SIG-M5 treated with dmso at 0.1 percent for 504 hours (cell line): ENCODE measurements around the gene KIF25.
"Not testable (repeated sequence)": the region's sequence is repeated elsewhere in the genome, so short reads cannot be mapped to it uniquely, and the experiment has no call there.

Experiments used
- DNase-seq: peaks from one replicate; lab custom pipeline; 2025; ENCODE audit not compliant: unreplicated experiment; lab: John Stamatoyannopoulos, UW

Gene KIF25

DNA sequence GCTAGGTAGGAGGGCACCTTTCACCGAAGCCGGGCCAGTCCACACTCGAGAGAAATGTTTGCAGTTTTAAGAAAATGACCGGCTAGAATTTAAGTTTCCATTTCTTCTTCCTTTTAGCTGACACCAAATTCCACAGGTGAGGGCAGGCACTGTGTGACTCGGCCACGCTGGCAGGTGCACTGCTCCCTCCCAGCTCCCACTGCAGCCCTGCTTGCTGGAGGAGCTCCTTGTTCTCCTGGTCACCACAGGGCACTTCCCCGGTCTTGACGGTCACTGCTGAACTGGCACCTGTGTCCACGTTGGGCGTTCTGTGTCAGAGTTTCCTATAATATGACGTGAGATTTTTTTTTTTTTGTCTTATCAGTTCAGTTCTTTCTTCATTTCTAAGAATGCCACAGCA, 3.6 kb upstream of the KIF25 start:
- DNase-seq, result no peak

- DNase-seq, result no peak
Measured at GRCh38 chr6:167995302-167995701, 2.2 kb upstream of the KIF25 start.

- DNase-seq, result no peak
Measured at GRCh38 chr6:167995731-167996151, 1.7 kb upstream of the KIF25 start.

GRCh38 chr6:167996424-167997199, 859 bp upstream of the KIF25 start:
- DNase-seq, result no peak

DNA sequence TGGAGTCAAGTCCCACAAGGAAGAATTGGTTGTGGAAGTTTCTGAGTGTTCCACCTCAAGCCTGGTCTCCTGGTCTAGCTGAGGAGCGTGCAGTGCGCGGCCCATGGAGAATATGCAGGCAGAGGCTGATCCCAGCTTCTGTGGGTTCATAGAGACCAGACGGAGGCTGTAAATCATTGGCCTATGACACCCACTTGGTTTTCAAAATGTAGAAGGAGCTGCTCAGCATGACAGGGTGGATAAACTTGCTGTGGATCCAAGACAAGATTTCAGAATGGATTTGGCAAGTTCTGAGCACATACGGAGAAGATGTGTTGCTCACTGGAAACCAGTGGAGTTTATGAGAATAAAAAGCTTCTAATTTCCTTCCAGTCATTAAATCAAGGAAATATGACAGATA, 744 bp downstream of the KIF25 start:
- no peak for DNase-seq

DNA sequence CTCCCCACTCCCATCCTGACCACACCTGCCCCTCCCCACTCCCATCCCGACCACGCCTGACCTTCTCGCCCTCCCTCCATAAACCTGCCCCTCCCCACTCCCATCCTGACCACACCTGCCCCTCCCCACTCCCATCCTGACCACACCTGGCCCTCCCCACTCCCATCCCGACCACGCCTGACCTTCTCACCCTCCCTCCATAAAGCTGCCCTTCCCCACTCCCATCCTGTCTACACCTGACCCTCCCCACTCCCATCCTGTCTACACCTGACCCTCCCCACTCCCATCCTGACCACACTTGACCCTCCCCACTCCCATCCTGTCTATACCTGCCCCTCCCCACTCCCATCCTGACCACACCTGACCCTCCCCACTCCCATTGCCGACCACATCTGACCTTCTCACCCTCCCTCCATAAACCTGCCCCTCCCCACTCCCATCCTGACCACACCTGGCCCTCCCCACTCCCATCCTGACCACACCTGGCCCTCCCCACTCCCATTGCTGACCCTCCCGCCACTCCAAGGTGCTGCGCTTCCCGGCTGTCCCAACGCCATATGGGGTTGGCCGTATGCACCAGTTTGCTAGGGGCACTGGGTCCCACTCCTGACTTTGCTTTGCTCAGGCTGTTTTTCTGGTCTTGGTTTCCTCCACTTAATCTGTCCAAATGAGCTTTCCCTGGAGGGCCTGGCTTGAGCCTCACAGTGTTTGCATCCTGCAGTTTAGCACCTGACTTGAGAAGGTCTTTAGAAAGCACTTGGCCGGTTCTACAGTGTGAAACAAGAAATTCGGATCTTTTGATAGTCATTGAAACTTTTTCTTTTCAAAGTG, 2.9 kb downstream of the KIF25 start:
- no peak for DNase-seq

- no peak for DNase-seq
Measured at GRCh38 chr6:168001029-168001332, 3.5 kb downstream of the KIF25 start.

DNA sequence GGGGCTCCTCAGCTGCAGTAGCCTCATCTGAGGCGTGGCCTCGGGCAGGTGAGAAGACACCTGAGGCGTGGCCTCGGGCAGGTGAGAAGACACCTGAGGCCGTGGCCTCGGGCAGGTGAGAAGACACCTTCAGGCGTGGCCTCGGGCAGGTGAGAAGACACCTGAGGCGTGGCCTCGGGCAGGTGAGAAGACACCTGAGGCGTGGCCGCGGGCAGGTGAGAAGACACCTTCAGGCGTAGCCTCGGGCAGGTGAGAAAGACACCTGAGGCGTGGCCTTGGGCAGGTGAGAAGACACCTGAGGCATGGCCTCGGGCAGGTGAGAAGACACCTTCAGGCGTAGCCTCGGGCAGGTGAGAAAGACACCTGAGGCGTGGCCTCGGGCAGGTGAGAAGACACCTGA, 4.0 kb downstream of the KIF25 start:
- DNase-seq, result not testable (repeated sequence)

DNA sequence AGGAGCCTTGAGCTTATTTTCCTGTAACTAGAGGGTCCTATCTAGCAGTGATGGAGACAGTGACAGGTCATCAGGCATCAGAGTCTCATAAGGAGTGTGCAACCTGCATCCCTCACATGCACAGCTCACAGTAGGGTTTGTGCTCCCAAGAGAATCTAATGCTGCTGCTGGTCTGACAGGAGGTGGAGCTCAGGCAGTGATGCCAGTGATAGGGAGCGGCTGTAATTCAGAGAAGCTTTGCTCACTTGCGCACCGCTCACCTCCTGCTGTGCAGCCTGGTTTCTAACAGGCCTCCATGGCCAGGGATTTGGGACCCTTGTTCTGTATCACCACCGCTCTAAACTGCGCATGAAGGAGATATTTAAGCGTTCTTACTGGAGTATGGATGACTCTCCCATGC, 5.3 kb downstream of the KIF25 start:
- DNase-seq, result no peak

DNA sequence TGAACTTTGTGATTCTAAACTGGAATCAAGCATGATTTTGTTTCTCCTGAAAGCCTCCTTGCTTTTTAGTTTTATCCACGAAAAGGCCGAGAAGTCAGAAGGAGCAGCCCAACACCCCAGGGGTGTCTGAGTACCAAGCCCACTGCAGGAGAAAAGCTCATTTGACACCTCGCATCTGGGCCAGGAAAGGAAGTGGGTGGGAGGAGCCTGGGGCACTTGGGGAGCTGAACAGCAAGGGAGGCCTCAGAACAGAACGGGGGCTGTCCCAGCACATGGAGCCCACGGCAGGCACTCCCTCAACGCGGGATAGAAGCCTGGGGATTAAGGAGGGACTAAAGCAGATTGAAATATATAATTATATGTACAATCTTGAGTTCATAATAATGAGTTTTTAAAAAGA, 6.6 kb downstream of the KIF25 start:
- no peak for DNase-seq

DNA sequence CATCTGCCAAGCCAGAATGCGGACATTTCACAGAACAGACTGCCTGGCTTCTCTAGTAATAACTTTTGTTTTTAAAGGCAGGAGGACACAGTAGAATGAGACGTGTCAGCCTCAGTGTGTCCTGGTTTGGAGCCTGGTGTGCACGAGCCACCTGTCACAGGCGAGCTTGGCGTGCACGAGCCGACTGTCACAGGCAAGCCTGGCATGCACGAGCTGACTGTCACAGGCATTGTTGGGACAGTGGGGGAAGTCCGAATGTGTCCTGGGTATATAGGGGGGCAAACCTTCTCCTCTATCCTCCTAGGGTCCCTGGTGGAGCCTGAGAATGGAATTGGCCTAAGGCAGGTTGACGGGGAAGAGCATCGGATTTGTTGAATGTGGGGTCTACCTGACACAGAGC, 7.5 kb downstream of the KIF25 start:
- no peak for DNase-seq

DNA sequence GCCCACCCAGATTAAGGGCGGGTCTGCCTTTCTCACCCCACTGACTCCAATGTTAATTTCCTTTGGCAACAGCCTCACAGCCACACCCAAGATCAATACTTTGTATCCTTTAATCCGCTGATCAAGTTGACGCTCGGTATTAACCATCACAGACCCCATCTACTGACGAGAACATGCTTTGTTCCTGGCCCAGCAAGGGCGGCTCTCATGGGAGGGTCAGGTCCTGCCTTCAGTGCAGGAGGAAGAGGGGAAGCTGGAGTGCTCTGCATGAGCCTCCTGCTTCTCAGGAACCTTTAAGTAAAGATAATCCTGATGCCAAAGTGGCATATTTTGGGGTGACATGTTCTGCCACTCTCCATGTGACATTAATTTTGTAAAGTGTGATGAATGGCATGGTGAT, 8.3 kb downstream of the KIF25 start:
- no peak for DNase-seq

DNA sequence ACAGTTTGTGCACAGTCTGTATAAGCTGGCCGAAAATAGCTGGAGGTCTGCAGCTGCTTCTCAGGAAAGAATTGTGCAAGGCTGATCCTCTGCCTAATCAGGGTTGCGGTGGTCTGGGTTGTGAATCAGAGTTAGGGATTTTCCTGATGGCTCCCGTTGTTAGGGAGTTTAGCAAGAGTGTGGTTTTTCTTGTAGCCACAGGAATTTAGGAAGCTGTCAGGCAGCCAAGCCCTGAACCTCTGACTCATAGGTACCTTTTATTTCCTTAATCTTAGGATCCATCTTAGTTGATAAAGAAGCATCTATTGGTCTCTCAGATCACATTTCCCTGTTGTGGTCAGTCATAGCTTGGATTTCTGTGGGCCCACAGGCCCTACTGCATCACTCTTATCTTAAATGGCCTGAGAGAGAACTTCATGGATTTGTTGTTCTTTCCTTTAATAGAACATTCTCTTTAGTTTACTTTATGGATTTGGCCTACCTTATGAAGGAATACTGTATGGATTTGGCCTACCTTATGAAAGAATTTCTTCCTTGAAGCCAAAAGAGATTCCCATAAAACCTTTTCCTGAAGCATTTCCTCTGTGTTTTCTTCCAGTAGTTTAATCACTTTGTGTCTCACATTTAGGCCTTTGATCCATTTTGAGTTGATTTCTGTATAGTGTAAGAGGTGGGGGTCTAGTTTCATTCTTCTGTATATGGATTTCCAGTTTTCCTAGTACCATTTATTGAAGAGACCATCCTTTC, 10.3 kb downstream of the KIF25 start:
- DNase-seq, result peak; percentile 44

DNA sequence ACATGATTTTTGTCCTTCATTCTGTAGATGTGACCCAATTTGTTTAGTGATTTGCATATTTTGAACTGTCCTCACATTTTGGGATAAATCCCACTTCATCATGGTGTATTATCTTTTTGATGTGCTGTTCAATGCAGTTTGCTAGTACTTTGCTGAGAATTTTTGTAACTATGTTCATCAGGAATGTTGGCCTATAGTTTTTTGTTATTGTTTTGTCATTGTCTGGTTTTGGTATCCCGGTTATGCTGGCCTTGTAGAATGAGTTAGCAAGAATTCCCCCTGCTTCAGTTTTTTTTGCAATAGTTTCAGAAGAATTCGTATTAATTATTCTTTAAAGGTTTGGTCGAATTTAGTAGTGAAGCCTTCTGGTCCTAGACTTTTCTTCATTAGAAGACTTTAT, 11.9 kb downstream of the KIF25 start:
- no peak for DNase-seq

- no peak for DNase-seq
Measured at GRCh38 chr6:168011291-168011690, 13.8 kb downstream of the KIF25 start.

DNA sequence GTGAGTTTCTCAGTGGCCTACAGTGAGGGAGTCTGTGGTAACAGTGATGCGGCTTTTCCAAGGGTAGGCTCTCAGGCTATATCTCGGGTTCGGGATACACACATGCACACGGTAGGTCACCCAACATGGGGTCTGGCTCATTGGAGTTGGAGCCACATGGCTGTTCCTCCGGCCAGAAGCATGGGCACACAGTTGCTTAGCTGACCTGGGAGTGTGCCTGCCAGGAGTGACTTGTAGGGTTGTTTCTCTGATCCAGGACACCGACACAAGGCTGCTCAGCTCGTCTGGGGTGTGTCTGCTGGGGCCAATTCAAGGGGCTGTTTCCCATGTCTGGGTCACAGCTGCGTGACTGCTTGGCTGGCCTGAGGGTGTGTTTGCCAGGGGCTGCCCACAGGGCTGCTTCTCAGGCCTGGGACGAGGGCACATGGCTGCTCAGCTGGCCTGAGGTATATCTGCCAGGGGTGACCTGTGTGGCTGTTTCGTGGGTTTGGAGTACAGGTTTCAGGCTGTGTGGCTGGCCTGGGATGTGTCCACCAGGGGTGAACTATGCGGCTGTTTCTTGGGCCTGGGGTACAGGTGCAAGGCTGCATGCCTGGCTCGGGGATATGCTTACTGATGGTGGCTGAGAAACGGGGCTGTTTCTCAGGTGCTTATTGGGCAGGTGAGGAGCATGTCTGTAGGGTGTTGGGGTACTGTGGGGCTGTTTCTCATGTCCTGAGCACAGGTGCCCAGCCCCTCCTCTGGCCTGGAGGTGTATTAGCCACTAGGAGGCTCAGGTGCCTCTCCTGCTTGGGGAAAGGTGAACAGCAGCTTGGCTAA, 15.2 kb downstream of the KIF25 start:
- no peak for DNase-seq

DNA sequence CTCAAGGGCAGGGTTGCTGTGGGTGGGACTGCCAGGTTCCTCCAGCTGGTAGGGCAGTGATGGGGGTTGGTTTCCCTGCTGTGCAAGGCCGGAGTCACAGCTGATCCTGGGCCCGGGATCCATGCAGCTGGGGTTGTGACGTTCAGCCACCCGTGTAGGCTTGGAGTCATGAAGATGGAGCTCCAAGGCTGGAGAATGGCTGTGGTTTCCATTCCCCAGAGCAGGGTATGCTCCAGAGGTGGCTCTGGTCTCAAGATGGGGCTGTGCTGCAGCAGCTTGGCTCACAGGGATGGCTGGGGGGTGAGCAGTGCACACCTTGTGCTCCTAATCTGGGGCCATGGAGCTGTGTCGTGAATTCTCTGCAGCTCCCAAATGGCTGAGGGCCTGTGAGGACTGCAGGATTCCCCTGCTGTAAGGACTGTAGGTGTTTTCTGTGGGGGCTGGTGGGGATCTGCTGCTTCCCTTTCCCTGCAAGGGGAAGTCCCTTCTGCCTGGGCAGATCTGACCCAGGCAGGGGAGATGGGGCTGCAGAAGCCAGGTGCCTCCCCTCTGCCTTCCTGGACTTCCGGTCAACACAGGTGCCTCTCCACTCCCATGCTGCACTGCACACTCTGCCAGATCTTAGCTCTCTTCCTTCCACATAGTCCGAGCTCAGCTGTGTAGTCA, 15.9 kb downstream of the KIF25 start:
- DNase-seq, result no peak

DNA sequence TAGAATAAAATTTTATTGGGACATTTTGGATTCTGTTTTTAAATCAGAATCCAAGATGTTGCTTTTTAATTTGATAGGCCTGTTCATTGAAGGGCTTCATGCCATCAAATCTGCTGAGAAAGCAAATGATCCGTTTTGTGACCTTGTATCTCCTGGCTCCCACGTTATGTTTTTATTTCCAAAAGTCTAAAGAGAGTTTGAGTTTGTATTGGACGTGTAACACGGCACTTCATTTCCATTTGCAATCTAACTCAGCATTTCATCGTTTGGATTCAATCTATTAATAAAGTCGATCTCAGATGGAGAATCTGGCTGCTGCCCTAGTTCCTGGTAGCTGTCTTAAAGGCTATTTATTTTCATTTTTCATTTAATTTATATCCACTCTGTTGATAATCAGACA, 17.0 kb downstream of the KIF25 start:
- no peak for DNase-seq

DNA sequence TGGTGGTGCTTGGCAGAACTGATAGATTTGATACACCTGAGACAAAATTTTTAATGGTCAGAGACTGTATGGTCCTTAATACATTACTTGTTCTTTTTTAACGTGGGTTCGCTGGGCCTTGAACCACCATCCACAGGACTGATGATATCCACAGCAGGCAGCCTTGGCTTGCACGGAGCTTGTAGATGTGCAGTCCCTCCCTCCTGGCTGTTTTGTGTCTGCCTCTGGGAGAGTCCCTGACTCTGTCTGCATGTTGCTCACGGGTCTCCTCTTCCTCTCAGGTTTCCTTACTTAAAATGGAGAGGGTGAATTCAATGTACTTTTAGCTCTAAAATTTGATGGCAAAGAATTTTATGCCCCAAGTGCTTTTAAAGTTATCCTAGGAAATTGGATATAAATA, 17.5 kb downstream of the KIF25 start:
- no peak for DNase-seq

DNA sequence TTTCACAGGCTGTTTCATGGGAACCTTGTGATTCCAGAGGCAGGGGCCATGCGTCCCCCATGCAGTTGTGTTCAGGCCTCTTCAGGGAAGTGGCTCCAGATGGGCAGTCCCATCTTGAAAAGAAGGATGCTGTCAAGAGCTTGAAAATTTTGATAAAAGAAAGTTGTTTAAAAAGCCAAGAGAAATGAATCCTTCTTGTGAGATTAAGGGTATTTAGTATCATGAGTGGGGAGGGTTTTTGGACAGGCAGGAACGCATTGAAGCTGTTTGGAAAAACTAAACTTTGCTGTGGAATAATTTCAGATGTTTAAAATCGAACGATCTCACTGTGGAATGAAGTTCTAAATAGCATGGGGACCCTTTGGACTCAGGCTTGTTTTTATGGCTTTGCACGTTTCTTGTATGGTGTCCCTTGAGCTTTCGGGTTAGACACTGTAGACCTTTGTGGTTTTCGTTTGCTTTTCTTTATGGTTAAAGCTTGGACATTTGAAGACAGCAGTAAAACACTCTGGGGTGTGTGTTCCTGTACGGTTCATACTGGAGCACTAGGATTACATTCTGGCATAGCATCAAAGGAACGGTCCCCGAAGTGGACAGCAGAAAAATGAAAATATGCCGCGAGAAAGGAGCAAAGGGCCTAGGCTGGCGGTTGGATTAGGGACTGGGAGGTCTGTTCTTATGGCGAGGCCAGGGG, 18.2 kb downstream of the KIF25 start:
- no peak for DNase-seq
